GM21717 (cell line): Measurements from ENCODE around the gene TMED10.

Experiments
- ATAC-seq: cut with Tn5 transposase; IDR thresholded peaks from one replicate; pipeline ENCODE4 v1.9.1; 2021; ENCODE audit warnings: mild to moderate bottlenecking, moderate library complexity; ENCODE audit not compliant: unreplicated experiment

The TMED10 gene

GRCh38 chr14:75090353-75090752 lies 86.1 kb downstream of the TMED10 start:
- no peak for ATAC-seq

GRCh38 chr14:75088566-75089373 lies 87.6 kb downstream of the TMED10 start:
- ATAC-seq = no peak

DNA sequence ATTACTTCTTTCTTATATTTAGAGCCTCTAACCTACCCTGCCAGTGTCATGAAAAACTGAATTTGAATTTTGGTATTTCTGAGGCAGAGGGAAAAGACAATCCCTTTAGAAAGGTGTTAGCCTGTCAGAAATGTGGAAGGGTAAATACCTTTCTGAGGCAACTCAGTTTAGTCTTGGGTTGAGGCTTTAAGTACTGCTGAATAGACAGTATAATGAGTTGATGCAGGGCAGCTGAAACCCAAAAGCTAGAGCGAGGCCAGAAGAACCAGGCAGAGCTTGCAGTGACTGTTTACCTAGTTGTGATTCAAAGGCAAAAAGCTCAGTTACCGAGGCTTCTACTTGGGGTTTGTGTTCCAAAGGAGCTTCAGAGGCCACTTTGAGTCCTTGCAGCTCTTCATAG lies 88.3 kb downstream of the TMED10 start:
- ATAC-seq = no peak

DNA sequence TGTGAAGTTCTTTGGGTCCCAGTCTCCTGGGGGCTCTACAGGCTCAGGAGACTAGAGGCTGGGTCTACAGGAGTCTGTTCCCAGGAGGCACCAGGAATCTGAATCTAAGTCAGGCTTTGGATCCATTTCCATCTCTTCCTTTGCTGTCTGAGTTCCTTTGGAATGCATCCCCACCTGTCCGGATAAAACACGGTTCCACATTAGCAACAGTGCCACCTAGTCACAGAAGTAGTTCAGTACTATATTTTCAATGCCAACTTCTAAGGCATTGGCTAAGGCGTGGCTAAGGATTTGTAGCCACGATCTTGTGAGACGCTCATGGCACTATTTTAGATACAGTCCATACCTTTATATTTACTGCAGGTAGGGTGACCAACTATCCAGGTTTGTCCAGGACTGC lies 91.9 kb downstream of the TMED10 start:
- no peak for ATAC-seq

- no peak for ATAC-seq
Observed at GRCh38 chr14:75083271-75083670, 93.1 kb downstream of the TMED10 start.

DNA sequence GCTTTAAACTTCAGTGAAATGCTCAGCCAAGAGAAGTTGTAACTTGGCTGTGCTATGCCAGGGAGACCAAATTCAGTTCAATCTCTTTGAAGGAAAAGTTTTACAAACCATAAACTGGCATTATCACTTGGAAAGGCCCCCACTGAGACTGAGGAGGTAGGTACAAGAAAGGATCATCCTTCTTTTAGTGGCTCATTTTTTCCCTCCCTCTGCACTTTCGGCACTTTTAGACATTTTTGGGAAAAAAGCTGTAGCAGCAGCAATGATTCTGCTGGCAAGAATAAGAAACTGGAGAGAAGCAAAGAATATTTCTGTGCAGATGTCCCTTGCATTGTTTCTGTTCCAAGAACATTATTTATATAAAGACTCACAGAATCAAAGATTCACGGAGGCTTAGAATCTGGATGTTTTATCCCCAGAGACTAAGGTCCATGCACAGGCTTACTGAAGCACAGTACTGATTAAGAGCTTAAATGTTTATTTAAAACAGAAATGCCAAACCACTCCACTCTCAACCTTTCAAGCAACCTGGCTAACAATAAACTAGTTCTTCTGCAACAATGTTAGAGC lies 94.7 kb downstream of the TMED10 start:
- ATAC-seq = no peak
